IgD-negative memory B cell (primary cell): ENCODE results near the gene CYP21A2. TPM values are rescaled to one million over a fixed set of nuclear protein-coding genes. Genes with fewer than 3 reads are reported as not detected.

Source experiments
- polyA plus RNA-seq: library from polyadenylated mRNA; unstranded; fragments of 300-500 nt; fragmentation: Illumina TruSeq; gene quantifications from one replicate; pipeline ENCODE4 v1.2.3, GENCODE V29; 2021

CYP21A2 gene
- polyA plus RNA-seq, 1 donor from 2014 or later = not detected

Other genes with a start within 250 kb of the CYP21A2 start
- 83.0 TPM for gene VARS1, start 242.7 kb upstream of the CYP21A2 start, polyA plus RNA-seq
- gene LSM2, start 231.4 kb upstream of the CYP21A2 start, polyA plus RNA-seq = 100 TPM
- gene HSPA1L, start 223.1 kb upstream of the CYP21A2 start, polyA plus RNA-seq = 1.2 TPM
- gene HSPA1A, start 222.9 kb upstream of the CYP21A2 start, polyA plus RNA-seq = 49.5 TPM
- gene HSPA1B, start 210.7 kb upstream of the CYP21A2 start, polyA plus RNA-seq = 5.7 TPM
- gene NEU1, start 175.6 kb upstream of the CYP21A2 start, polyA plus RNA-seq = 25.0 TPM
- not detected for gene SLC44A4, start 159.4 kb upstream of the CYP21A2 start, polyA plus RNA-seq
- gene EHMT2, start 140.7 kb upstream of the CYP21A2 start, polyA plus RNA-seq = 49.3 TPM
- not detected for gene ZBTB12, start 136.3 kb upstream of the CYP21A2 start, polyA plus RNA-seq
- gene C2, start 110.7 kb upstream of the CYP21A2 start, polyA plus RNA-seq = not detected
- gene CFB, start 92.3 kb upstream of the CYP21A2 start, polyA plus RNA-seq = not detected
- 51.3 TPM for gene NELFE, start 79.4 kb upstream of the CYP21A2 start, polyA plus RNA-seq
- 12.7 TPM for gene SKIC2, start 79.2 kb upstream of the CYP21A2 start, polyA plus RNA-seq
- 16.2 TPM for gene DXO, start 66.3 kb upstream of the CYP21A2 start, polyA plus RNA-seq
- gene C4A, start 56.4 kb upstream of the CYP21A2 start, polyA plus RNA-seq = 0.23 TPM
- not detected for gene C4B, start 23.6 kb upstream of the CYP21A2 start, polyA plus RNA-seq
- 0.21 TPM for gene TNXB, start 70.9 kb downstream of the CYP21A2 start, polyA plus RNA-seq
- 25.5 TPM for gene ATF6B, start 89.8 kb downstream of the CYP21A2 start, polyA plus RNA-seq
- 4.1 TPM for gene FKBPL, start 91.9 kb downstream of the CYP21A2 start, polyA plus RNA-seq
- not detected for gene PRRT1, start 113.5 kb downstream of the CYP21A2 start, polyA plus RNA-seq
- gene PPT2, start 115.7 kb downstream of the CYP21A2 start, polyA plus RNA-seq = 1.5 TPM
- not detected for gene EGFL8, start 126.2 kb downstream of the CYP21A2 start, polyA plus RNA-seq
- 17.2 TPM for gene AGPAT1, start 137.7 kb downstream of the CYP21A2 start, polyA plus RNA-seq
- gene RNF5, start 140.0 kb downstream of the CYP21A2 start, polyA plus RNA-seq = 88.8 TPM
- gene AGER, start 145.8 kb downstream of the CYP21A2 start, polyA plus RNA-seq = 0.58 TPM
- 3.3 TPM for gene PBX2, start 151.8 kb downstream of the CYP21A2 start, polyA plus RNA-seq
- gene GPSM3, start 154.2 kb downstream of the CYP21A2 start, polyA plus RNA-seq = 156 TPM
- 4.9 TPM for gene NOTCH4, start 185.7 kb downstream of the CYP21A2 start, polyA plus RNA-seq